Kidney tubule cell (primary cell): ENCODE measurements around the gene ZBTB7B.

Source experiments
- DNase-seq: peaks from one replicate; pipeline ENCODE4 v3.0.0-alpha.2; 2018; ENCODE audit warnings: low spot score

Gene ZBTB7B

DNA sequence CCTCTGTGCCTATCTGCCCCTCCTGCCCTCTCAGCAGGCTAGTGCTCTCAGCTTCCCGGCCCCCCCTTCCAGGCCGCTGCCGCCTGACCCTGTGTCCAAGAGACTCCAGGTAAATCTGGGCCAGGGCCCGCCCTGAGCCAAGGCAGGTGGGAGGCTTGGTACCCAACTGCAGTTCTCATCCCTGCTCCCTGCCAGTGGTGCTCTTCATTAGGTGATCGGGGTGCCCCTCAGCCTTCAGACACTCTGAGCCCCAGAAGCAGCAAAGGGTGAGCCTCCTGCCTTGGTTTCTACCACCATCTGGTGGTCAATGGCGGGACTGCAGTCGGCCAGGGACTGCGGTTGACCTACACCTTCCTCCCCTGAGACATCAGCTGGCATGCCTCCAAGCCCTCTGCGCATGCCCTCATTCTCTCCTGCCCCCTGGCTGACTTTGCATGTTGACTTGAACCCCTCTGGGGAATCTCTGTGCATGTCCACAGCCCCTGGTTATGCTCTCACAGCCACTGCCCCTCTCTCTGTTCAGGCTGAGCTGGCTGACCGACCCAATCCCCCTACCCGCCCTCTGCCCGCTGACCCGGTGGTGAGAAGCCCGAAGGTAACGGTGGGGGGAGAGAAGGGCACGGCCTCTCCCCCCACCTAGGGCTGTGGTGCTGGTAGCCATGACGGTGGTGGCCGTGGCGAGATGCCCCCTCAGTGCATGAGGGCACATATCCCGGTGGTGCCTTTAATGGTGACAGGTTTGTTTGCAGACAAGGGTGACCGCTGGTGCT lies 59.0 kb downstream of the ZBTB7B start:
- DNase-seq = peak; percentile 92

DNA sequence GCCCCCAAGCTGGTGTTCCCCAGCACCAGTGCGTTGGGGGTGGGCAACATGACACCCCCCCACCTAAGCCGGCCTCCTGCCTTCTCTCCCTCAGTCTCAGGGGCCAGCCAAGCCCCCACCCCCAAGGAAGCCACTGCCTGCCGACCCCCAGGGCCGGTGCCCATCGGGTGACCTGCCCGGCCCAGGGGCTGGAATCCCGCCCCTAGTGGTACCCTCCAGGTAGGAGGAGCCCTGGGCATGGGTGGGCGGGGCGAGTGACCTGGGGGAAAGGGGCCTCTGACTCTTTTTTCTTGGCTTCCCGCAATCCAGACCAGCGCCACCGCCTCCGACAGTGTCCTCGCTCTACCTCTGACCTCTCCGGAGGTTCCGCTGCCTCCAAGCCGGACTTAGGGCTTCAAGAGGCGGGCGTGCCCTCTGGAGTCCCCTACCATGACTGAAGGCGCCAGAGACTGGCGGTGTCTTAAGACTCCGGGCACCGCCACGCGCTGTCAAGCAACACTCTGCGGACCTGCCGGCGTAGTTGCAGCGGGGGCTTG lies 59.6 kb downstream of the ZBTB7B start:
- no peak for DNase-seq

DNA sequence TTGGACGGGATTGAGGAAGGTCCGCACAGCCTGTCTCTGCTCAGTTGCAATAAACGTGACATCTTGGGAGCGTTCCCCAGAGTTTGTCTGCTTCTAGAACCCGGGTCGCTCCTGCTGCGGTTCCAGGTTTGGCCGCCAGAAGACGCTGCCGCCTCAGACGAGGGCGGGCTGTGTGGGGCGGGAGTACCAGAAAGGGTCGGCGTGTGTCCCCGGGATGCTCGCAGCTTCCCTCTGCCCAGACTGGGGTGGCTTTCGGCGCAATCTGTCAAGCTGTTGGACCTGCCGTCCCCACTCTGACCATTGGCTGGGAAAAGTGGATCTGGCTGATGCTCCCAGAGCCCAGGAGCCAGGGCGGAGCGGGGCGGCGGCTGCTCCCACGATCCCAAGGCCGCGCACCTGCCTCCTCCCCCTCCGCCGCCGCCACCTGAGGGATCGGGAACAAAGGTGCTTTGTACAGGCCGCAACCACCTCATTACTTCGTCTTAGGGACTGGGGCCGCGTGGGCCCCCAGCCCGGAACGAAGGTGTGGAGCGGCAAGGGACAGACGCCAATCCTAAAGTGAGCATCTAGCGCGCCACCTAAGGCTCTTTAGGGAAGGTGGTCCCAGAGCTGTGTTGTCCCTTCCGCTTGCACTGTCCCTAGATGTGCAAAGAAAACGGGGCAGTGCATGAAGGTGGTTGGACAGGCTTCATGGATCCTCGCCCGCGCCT lies 60.3 kb downstream of the ZBTB7B start:
- DNase-seq = peak; percentile 59

DNA sequence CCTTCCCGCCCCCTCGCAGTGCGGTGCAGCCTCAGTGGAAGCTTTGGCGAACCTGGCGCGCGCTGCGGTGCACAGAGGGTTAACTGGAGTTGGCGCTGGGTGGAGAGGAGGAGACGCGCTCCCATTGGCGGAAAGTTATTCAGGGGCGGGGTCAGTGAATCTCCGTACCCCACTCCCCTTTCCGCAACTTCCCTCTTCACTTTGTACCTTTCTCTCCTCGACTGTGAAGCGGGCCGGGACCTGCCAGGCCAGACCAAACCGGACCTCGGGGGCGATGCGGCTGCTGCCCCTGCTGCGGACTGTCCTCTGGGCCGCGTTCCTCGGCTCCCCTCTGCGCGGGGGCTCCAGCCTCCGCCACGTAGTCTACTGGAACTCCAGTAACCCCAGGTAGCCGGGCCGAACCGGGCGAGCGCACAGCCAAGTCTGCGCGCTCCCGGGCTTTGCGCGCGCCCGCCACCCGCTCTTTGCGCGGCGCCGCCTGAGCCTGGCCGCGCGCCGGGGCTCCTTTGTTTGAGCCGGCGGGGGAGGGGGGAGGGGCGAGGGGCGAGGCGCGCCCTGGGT lies 61.0 kb downstream of the ZBTB7B start, which contains the start of gene EFNA4:
Gene EFNA4, plus strand, starts transcription at position 191 of the 561 bp plus-strand sequence. Its CDS starts 84 bp downstream, at position 275.
- DNase-seq = peak; percentile 85

DNA sequence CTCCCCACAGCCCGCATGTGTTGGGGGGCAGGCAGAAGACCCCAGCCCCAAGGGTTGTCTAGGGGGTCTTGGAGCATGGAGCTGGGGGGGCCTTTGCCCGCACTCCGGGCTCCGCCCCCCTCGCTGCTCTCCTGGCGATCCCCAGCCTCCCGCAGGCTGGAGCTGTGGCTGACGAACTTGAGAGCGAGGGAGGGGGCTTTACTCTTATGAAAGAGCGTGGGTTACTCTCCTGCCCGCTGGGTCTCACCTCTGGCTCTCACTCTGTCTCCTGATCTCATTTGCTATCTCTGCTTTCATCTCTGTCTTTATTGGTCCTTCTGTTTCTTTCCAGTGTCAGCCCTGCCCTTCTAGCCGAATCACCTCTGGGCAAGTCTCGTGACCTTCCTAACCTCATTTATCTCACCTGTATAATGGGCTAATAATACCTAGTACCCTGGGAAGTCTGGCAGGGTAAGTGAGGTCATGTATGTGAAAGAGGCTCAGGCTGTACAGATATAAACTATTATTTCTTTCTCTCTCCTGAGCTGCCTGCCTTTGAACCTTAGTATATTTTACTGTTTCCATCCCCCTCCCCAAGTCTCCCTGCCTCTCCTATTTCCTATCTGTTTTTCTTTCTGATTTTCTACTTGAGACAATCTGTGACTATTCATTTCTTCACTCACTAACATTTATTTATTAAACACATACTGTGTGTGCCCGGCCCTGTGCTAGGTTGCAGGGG lies 61.7 kb downstream of the ZBTB7B start:
- peak; percentile 44 for DNase-seq

GRCh38 chr1:155064832-155065429 lies 62.3 kb downstream of the ZBTB7B start:
- DNase-seq = no peak

GRCh38 chr1:155066777-155067176 lies 64.2 kb downstream of the ZBTB7B start:
- no peak for DNase-seq
